Common myeloid progenitor, CD34-positive (primary cell): ENCODE results near the gene SIRPA.

Source experiments
- CTCF ChIA-PET: fragments of 350-600 bp; sonication (Branson Sonifier 250); formaldehyde crosslinking; loops from one replicate; lab custom pipeline; 2021; ENCODE audit warnings: antibody characterized with exemption; lab: Charles Lee
- POLR2A ChIA-PET: fragments of 350-600 bp; sonication (Branson Sonifier 250); formaldehyde crosslinking; loops from one replicate; lab custom pipeline; 2021; ENCODE audit warnings: antibody characterized with exemption; lab: Charles Lee
- DNase-seq, 3 donors: peaks; one replicate each; pipeline versions ENCODE4 v3.0.0 to v3.0.0-alpha.2; 2013
- H3K27ac ChIP-seq, 2 experiments: 1 replicate in 1 of 2; 2 replicates in 1 of 2; pipeline ENCODE4 v1.7.0; 2013; ENCODE audit warnings: inconsistent platforms in 2 of 2, low read length in 2 of 2, mild to moderate bottlenecking in 2 of 2, low read depth in 1 of 2, moderate library complexity in 1 of 2; ENCODE audit not compliant: severe bottlenecking in 2 of 2, insufficient read depth in 1 of 2, poor library complexity in 1 of 2
- H3K27me3 ChIP-seq, 5 experiments: replicated peaks in 2 of 5; 1 replicate in 3 of 5; 2 replicates in 2 of 5; pipeline versions ENCODE4 v1.6.1 to v1.7.0; 2013; ENCODE audit warnings: low read length in 4 of 5, mild to moderate bottlenecking in 2 of 5, moderate library complexity in 2 of 5, inconsistent platforms in 1 of 5; ENCODE audit not compliant: insufficient read depth in 5 of 5, control insufficient read depth in 4 of 5
- H3K36me3 ChIP-seq, 4 experiments: 1 replicate in 2 of 4; 2 replicates in 2 of 4; pipeline versions ENCODE4 v1.6.1 to v1.7.0; 2013; ENCODE audit warnings: low read length in 3 of 4, control low read depth in 1 of 4, mild to moderate bottlenecking in 1 of 4; ENCODE audit not compliant: control insufficient read depth in 4 of 4, insufficient read depth in 4 of 4
- H3K4me1 ChIP-seq, 4 experiments: 1 replicate in 3 of 4; 2 replicates in 1 of 4; pipeline versions ENCODE4 v1.6.1 to v1.7.1; 2013; ENCODE audit warnings: low read length in 3 of 4, mild to moderate bottlenecking in 3 of 4, control low read depth in 1 of 4, inconsistent platforms in 1 of 4, moderate library complexity in 1 of 4; ENCODE audit not compliant: control insufficient read depth in 4 of 4, insufficient read depth in 4 of 4; ENCODE audit errors: control extremely low read depth in 1 of 4
- H3K4me3 ChIP-seq, 7 experiments: 1 replicate in 4 of 7; 2 replicates in 3 of 7; pipeline versions ENCODE4 v1.5.1 to v1.7.0; 2013; ENCODE audit warnings: mild to moderate bottlenecking in 7 of 7, low read length in 6 of 7, moderate library complexity in 6 of 7, inconsistent platforms in 2 of 7, low read depth in 2 of 7, control low read depth in 1 of 7; ENCODE audit not compliant: insufficient read depth in 4 of 7, control insufficient read depth in 1 of 7; ENCODE audit errors: extremely low read depth in 1 of 7
- H3K9me3 ChIP-seq, 5 experiments: 1 replicate in 4 of 5; 2 replicates in 1 of 5; pipeline versions ENCODE4 v1.6.1 to v1.7.1; 2013; ENCODE audit warnings: low read length in 4 of 5, mild to moderate bottlenecking in 2 of 5, inconsistent platforms in 1 of 5, low read depth in 1 of 5, moderate library complexity in 1 of 5; ENCODE audit not compliant: control insufficient read depth in 4 of 5, insufficient read depth in 2 of 5; ENCODE audit errors: control extremely low read depth in 1 of 5
- WGBS: methylation state at CpG from one replicate; pipeline ENCODE4 v1.1.5; 2013; ENCODE audit not compliant: insufficient coverage; 5-methylcytosine and 5-hydroxymethylcytosine counted together

SIRPA gene

DNA sequence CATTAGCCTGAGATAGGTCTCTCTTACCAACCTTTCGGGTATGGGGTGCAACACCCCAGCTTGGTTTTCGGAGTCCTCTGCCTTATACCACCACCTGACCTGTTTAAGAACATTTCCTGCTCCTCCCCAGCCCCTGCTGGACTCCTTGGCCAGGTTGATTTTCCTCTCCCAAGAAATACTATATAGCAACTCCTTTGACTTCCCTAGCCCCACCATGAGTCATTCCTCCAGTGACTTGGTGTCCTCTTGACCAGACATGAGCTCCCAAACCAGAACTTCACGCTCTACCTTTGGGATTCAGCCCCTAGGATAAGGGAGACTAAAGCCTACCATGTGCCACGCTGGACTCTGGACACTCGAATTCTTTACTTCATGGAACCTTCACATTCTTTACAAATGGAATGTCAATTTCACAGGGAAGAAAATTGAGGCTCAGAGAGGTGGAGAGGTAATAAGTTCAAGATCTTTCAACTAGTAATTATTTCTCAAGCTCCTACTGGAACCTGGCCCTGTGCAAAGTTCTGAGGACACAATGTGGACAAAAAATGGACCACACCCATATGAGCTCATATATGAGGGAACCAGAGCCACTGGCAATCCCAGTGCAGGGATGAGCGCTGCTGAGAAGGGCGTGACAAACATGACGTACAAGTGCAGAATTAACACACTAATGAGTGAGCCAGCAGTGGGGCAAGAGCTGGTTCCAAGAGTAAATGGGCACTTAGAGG is 48.2 kb downstream of the SIRPA start:
- DNase-seq, result no peak
- ChIA-PET CTCF (no interaction called here), POLR2A (interaction anchor here (0.6 kb wide), 1 partner anchor 207 kb away, joined by 3 read pairs; no protein-coding TSS in a partner anchor)
- Histone ChIP-seq H3K27ac (no peak overlapping the region), H3K4me1 (peaks cover 0 to 25% (median 7%) of the 10 kb centered on the region in 4 experiments), H3K4me3 (no peak overlapping the region), H3K9me3 (no peaks in the 10 kb centered on the region), H3K36me3 (peaks cover 0 to 4% (median 2%) of the 10 kb centered on the region in 4 experiments), H3K27me3 (peaks cover 4 to 48% (median 20%) of the 10 kb centered on the region in 5 experiments)
- WGBS, result 98% methylated on average over 6 of the region's 8 CpGs

DNA sequence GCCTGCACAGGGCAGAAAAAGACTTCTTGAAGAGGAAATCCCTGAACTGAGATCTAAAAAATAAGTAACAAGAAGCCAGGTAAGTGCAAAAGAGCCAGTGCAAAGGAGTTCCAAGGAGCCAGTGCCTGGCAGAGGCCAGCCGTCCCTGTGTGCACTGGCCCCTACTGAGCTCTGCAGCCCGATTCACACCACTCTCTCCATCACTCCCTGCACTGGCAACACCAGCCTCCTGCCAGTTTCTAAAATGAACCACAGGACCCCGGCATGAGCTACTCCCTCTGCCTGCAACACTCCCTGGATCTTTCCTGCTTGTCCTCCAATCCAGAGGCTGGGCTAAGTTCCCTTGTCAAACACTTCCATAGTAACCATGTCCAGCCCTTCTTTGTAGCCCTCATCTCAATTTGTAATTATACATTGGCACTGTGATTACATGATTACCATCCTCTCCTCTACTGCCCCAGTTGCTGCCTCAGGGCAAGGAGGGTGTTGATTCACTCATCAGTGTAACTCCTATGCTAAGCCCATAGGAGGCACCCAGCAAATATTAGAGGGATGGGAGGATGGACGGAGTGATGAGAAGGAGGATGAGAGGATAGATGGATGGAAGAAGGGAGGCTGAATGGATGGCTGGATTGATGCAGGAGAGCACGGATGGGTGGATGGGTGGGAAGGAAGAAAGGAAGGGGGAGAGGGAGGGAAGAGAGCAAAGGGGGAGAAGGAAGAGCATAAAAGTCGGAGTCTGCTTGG is 49.3 kb downstream of the SIRPA start:
- ChIA-PET POLR2A (no interaction called here), CTCF (interaction anchor here (0.9 kb wide), 1 partner anchor 21 kb away, joined by 3 read pairs; no protein-coding TSS in a partner anchor)
- Histone ChIP-seq H3K27me3 (peaks cover 4 to 48% (median 20%) of the 10 kb centered on the region in 5 experiments), H3K9me3 (no peaks in the 10 kb centered on the region), H3K4me3 (no peak overlapping the region), H3K27ac (no peak overlapping the region), H3K4me1 (peaks cover 0 to 25% (median 7%) of the 10 kb centered on the region in 4 experiments), H3K36me3 (no peaks in the 10 kb centered on the region)
- 96% methylated on average over 5 of the region's 6 CpGs for WGBS
- no peak for DNase-seq

- Histone ChIP-seq H3K27me3 (peaks cover 4 to 48% (median 20%) of the 10 kb centered on the region in 5 experiments), H3K27ac (no peak overlapping the region), H3K9me3 (no peaks in the 10 kb centered on the region), H3K36me3 (no peaks in the 10 kb centered on the region), H3K4me1 (peaks cover 0 to 29% (median 7%) of the 10 kb centered on the region in 4 experiments), H3K4me3 (no peak overlapping the region)
- POLR2A ChIA-PET, result no interaction called here
- WGBS, result 93% methylated on average over 8 of the region's 9 CpGs
- CTCF ChIA-PET, result interaction anchor here (1.4 kb wide), 1 partner anchor 20 kb away, joined by 4 read pairs; no protein-coding TSS in a partner anchor
- peak in 2 of 3 donors; percentile 30 to 36 for DNase-seq
Observed at GRCh38 chr20:1945134-1945618, 50.0 kb downstream of the SIRPA start.

DNA sequence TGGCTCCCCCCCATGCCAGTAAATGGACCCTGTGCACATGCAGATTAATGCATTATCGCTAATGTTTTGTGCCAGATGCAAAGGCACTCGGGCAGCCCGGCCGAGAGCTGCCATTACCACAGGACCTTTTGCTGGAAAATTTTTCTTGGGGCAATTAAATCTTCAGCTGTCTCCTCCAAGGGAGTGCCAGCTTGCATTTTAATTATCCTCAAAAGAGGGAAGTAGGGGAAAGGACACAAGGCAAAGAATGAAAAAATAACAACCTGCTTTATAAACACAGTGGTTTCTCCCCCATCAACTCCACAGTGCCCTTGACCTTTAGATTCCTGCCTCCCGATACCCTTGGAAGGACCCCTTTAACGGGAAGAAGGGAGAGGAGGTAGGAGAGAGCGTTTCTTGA is 50.5 kb downstream of the SIRPA start:
- DNase-seq, result no peak
- H3K4me3 ChIP-seq, result no peak overlapping the region
- no peaks in the 10 kb centered on the region for H3K36me3 ChIP-seq
- H3K27me3 ChIP-seq, result peaks cover 4 to 48% (median 20%) of the 10 kb centered on the region in 5 experiments
- 92% methylated on average over 4 of the region's 7 CpGs for WGBS
- H3K27ac ChIP-seq, result no peak overlapping the region
- no peaks in the 10 kb centered on the region for H3K9me3 ChIP-seq
- POLR2A ChIA-PET, result no interaction called here
- CTCF ChIA-PET, result interaction anchor here (1.4 kb wide), 1 partner anchor 20 kb away, joined by 4 read pairs; no protein-coding TSS in a partner anchor
- H3K4me1 ChIP-seq, result peaks cover 0 to 29% (median 7%) of the 10 kb centered on the region in 4 experiments

- Histone ChIP-seq H3K27ac (no peak overlapping the region), H3K36me3 (no peaks in the 10 kb centered on the region), H3K4me3 (peak overlapping the region in 2 of 7 experiments; percentile 34 to 64), H3K27me3 (peaks cover 4 to 48% (median 20%) of the 10 kb centered on the region in 5 experiments), H3K4me1 (peaks cover 0 to 29% (median 7%) of the 10 kb centered on the region in 4 experiments), H3K9me3 (no peaks in the 10 kb centered on the region)
- POLR2A ChIA-PET, result no interaction called here
- CTCF ChIA-PET, result interaction anchor here (1.2 to 1.4 kb wide), 3 partner anchors 12 to 226 kb away, joined by 3 to 4 read pairs (median 4); no protein-coding TSS in a partner anchor
- DNase-seq, result peak in 1 of 3 donors; percentile 13
- WGBS, result 50% methylated on average over 2 of the region's 7 CpGs
Observed at GRCh38 chr20:1946442-1946761, 51.2 kb downstream of the SIRPA start.

- WGBS, result 12% methylated on average over 36 of the region's 39 CpGs
- no peaks in the 10 kb centered on the region for H3K36me3 ChIP-seq
- POLR2A ChIA-PET, result no interaction called here
- peaks cover 0 to 29% (median 7%) of the 10 kb centered on the region in 4 experiments for H3K4me1 ChIP-seq
- no peak overlapping the region for H3K27ac ChIP-seq
- DNase-seq, result peak in 2 of 3 donors; percentile 23 to 26
- H3K4me3 ChIP-seq, result peak overlapping the region in 5 of 7 experiments; percentile 2 to 64 (median 34)
- H3K27me3 ChIP-seq, result peaks cover 4 to 48% (median 20%) of the 10 kb centered on the region in 5 experiments
- H3K9me3 ChIP-seq, result no peaks in the 10 kb centered on the region
- CTCF ChIA-PET, result interaction anchor here (0.9 to 1.4 kb wide), 3 partner anchors 13 to 226 kb away, joined by 3 to 4 read pairs (median 4); no protein-coding TSS in a partner anchor
Observed at GRCh38 chr20:1946762-1947534, 51.7 kb downstream of the SIRPA start.
